ENCODE results near the gene C1orf50.
A peak's percentile ranks its signal among the peaks of the same experiment; 100 is the strongest.

Gene C1orf50

DNA sequence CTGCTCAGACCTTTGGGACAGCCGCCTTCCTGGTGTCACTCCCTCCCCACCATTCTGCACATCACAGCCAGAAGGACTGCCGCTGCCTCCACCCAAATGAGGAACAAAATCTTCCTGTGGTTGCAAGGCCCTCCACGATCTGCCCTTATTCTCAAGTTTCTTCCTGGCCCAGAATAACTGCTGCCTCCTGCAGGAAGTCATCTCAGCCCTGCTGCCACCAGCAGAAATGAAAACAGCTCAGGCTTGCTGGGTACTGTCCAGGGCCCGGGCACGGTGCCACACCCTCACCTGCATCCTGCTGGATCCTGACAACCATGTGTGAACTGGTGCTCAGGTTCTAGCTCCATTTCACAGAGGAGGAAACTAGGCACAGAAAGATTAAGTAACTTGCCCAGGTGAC lies 29.8 kb upstream of the C1orf50 start:
- TF ChIP-seq, protein P1, sequence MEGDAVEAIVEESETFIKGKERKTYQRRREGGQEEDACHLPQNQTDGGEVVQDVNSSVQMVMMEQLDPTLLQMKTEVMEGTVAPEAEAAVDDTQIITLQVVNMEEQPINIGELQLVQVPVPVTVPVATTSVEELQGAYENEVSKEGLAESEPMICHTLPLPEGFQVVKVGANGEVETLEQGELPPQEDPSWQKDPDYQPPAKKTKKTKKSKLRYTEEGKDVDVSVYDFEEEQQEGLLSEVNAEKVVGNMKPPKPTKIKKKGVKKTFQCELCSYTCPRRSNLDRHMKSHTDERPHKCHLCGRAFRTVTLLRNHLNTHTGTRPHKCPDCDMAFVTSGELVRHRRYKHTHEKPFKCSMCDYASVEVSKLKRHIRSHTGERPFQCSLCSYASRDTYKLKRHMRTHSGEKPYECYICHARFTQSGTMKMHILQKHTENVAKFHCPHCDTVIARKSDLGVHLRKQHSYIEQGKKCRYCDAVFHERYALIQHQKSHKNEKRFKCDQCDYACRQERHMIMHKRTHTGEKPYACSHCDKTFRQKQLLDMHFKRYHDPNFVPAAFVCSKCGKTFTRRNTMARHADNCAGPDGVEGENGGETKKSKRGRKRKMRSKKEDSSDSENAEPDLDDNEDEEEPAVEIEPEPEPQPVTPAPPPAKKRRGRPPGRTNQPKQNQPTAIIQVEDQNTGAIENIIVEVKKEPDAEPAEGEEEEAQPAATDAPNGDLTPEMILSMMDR (IDR thresholded peaks at IDR 0.05): peak; percentile 41; the same call in 1 of the 2 replicates

DNA sequence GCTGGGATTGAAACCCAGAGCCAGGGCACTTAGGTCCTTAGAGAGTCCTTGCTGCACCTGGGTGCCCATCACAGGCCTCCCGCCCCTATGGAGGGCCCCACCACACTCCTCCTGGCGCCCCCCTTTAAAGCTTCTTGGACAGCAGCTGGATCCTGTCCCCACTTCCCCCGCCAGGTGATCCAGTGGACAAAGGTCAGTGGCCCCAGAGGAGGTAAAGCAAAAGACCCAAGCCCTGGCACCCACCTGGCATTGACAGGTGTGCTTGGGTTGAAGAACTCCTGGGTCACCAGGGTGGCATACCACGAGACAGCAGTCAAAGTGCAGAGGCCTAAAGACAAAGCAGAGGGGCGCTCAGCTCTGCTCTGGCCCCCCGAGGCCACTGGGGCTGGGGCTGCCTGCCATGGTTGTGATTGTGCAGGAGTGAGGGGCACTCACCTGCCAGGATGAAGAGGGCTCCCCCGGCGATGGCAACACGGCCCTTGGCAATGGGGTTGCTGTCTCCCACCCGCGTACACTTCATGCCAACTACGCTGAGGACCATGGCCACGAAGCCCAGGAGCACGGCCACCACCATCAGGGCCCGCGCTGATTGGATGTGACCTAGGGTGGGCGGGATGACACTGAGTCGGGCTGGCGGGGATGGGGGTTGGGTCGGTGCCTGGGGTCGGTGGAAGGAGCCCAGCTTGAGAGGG lies 28.9 kb upstream of the C1orf50 start:
- TF ChIP-seq, protein P1 (IDR thresholded peaks at IDR 0.05): no peak

DNA sequence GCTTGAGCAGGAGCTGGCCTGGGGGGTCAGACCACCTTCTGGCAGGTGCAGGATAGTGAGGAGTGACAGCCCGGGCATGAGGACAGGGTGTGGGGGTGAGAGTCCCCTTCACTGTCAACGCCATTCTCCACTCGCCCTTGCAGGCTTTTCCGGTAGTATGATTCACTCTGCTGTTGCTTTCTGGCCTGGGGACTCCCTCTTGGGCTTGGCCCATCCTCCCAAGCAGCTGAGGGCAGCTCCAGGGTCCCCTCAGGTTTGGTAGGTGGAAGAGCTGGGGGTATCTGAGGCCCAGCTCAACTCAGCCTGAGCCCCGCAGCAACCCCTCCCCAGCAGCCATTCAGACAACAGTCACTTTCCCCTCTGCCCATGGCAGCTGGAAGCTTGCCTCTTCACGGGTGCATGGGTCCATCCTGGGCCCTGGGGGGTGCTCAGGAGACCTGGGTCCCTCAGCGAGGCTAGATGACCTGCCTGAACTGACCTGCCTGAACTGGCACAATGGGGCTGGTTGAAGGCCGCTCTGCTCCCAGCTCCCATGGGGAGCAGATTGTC lies 28.3 kb upstream of the C1orf50 start:
- TF ChIP-seq, protein P1 (IDR thresholded peaks at IDR 0.05): no peak

DNA sequence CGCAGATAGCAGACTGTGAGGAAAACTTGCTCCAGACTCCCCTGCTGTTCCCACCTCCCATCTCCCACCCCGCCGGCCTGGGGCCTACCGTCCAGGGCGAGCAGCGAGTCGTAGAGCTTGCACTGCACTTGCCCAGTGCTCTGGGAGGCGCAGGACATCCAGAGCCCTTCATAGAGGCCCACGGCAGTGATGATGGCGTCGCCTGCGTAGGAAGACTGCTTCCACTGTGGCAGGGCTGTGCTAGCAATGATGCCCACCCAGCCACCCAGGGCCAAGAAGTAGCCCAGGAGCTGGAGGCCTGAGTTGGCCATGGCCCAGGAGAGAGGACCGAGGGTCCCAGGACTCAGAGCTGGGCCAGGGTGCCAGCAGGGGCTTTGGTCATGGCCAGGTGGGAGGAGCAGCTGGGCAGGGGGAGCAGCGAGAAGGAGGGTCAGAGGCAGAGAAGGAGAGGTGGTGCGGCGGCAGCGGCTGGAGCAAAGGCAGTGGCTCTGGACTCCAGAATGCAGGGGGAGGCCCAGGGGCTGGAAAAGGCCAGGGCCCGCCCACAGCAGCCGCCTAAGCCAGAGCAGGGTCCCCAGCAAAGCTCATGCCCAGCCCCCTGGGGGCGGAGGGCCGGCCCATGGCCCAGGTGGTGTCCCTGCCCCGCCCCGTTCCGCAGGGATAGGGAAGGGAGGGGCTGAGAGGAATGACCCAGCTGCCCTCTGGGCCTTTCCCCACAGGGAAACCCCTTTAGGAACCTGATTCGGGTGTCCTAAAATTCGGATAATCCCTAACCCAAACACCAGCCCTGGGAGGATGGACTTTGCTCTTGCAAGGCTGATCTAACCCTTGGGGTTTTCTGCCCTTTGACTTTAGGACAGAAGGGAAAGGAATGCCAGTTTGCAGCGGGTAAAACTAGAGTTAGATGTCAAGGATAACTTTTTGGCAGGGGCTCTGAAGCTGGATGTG lies 27.0 kb upstream of the C1orf50 start, which contains the start of gene CLDN19:
CLDN19 (minus strand) TSS at position 484 of the 948 bp plus-strand sequence; CDS start at position 311, 173 bp downstream.
- TF ChIP-seq, protein P1 (IDR thresholded peaks at IDR 0.05): no peak

DNA sequence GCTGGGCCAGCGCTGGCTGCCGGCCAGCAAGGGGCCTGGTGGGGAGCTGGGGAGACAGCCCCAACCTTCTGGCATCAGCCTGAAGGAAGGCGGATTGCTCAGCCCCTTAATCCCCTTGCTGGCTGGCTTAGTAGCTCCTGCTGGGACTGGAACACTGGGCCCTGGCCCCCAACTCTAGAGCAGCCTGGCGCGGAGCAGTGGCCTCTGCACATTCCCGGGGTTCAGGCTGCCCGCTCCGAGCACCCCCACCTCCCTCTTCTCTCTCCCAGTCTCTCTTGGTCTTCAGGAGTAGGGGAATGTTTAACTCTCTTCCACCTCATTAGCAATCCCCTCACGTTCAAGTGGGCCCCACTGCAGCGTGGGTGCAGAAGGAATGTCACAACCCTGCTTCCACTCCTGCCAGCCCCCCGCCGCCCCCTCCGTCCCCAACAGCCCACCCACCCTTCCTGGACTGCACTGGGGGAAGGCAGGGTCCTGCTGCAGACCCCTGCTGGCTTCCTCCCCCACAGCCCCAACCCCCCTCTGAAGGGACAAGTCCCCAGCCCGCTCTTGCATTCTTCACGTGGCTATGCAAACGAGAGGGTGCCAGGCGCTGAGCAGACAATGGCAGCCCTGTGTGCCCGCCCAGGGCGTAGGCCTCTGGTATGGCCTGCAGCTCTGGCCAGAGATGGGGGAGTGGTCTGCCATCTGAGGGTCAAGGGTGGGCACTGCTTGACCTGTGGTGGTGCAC lies 26.0 kb upstream of the C1orf50 start:
- TF ChIP-seq, protein P1 (IDR thresholded peaks at IDR 0.05): no peak

DNA sequence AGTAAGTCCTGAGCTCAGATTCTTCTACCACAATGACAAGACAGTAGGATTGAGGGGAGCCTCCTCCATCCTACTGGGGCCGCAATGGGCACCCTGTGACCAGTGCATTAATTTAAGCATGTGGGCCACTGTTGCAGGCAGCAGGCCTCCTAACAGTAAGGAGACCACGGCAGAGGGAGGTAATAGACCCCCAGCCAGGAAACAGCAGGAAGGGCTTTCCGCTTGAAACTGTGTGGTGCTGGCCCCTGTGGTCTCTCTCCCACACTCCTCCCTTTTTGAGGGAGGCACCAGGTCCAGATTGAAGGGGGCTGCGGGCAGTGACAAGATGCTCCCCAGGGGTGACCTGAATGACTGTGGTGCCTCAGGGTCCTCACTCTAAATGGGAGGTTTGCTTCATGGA lies 25.3 kb upstream of the C1orf50 start:
- TF ChIP-seq, protein P1 (IDR thresholded peaks at IDR 0.05): no peak

DNA sequence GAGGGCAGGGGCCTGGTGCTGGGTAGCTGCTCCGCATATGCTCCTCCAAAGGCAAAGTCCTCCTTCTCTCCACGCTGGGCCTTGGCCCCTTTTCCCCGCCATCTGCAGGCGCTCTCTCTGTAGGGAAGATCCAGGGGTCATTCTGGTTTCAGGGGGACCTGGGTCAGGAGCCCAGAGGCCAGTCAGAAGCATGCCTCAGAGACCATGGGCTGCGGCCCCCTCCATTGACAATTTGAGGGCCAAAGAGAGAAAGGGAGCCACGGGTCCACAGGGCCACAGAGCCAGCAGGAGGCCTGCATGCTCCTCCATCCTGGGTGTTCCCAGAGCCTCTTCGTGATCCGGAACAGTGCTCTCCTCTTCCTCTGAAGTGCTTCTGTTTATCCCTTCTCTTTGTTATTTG lies 24.9 kb upstream of the C1orf50 start:
- TF ChIP-seq, protein P1 (IDR thresholded peaks at IDR 0.05): no peak

Data from LNCAP (cell line).